NCI-H510A (cell line): ENCODE results near the gene BCL3.

Experiments
- DNase-seq: peaks from one replicate; lab custom pipeline; 2025; lab: John Stamatoyannopoulos, UW

BCL3 gene

GRCh38 chr19:44788971-44789370 lies 40.5 kb downstream of the BCL3 start:
- DNase-seq: no peak

- no peak for DNase-seq
These were observed 41.5 kb downstream of the BCL3 start for GRCh38 chr19:44789943-44790483.

GRCh38 chr19:44792281-44792680 lies 43.8 kb downstream of the BCL3 start:
- peak; percentile 80 for DNase-seq

GRCh38 chr19:44794610-44795009 lies 46.1 kb downstream of the BCL3 start:
- no peak for DNase-seq

- no peak for DNase-seq
These were observed 47.0 kb downstream of the BCL3 start for GRCh38 chr19:44795398-44795987.

GRCh38 chr19:44796701-44797115 lies 48.2 kb downstream of the BCL3 start:
- DNase-seq: peak; percentile 79

- DNase-seq: no peak
These were observed 51.3 kb downstream of the BCL3 start for GRCh38 chr19:44799627-44800346.

GRCh38 chr19:44800461-44800860 lies 52.0 kb downstream of the BCL3 start:
- peak; percentile 72 for DNase-seq

- peak; percentile 92 for DNase-seq
These were observed 55.2 kb downstream of the BCL3 start for GRCh38 chr19:44803442-44804428.

GRCh38 chr19:44806291-44806690 lies 57.8 kb downstream of the BCL3 start:
- DNase-seq: no peak

- peak; percentile 90 for DNase-seq
These were observed 58.7 kb downstream of the BCL3 start for GRCh38 chr19:44807162-44807561.

- peak; percentile 60 for DNase-seq
These were observed 59.3 kb downstream of the BCL3 start for GRCh38 chr19:44807652-44808462.

GRCh38 chr19:44808463-44809371 lies 60.2 kb downstream of the BCL3 start, which contains the start of gene BCAM:
Gene BCAM, plus strand, starts transcription at chr19:44809103. Its CDS starts 22 bp downstream, at chr19:44809125.
- DNase-seq: peak; percentile 49
